GM18526 (cell line): ENCODE data around the gene GCLM.

Experiments used
- POLR2A ChIP-seq: IDR thresholded peaks from 3 replicates; pipeline ENCODE4 v1.6.1; 2011; ENCODE audit not compliant: insufficient read length; ENCODE audit errors: extremely low read depth

GCLM gene

GRCh38 chr1:93909146-93910050 is at the start of gene GCLM:
Gene GCLM (minus strand): TSS chr1:93909430. CDS start chr1:93909163, 267 bp downstream.
- peak; percentile 55 for TF ChIP-seq POLR2A

GRCh38 chr1:93958726-93959100 is 49.5 kb upstream of the GCLM start:
- no peak for TF ChIP-seq POLR2A

- TF ChIP-seq POLR2A: no peak
Measured at GRCh38 chr1:93958032-93958725, 48.9 kb upstream of the GCLM start.

GRCh38 chr1:93955765-93956164 is 46.5 kb upstream of the GCLM start:
- TF ChIP-seq POLR2A: no peak

GRCh38 chr1:93938461-93939145 is 29.4 kb upstream of the GCLM start:
- no peak for TF ChIP-seq POLR2A

GRCh38 chr1:93937997-93938396 is 28.8 kb upstream of the GCLM start:
- TF ChIP-seq POLR2A: no peak

GRCh38 chr1:93925206-93925605 is 16.0 kb upstream of the GCLM start:
- no peak for TF ChIP-seq POLR2A

- TF ChIP-seq POLR2A: no peak
Measured at GRCh38 chr1:93919780-93920179, 10.6 kb upstream of the GCLM start.

- TF ChIP-seq POLR2A: no peak
Measured at GRCh38 chr1:93917302-93917701, 8.1 kb upstream of the GCLM start.

- no peak for TF ChIP-seq POLR2A
Measured at GRCh38 chr1:93910305-93910704, 1.1 kb upstream of the GCLM start.

GRCh38 chr1:93908394-93909145 is 660 bp downstream of the GCLM start:
- no peak for TF ChIP-seq POLR2A

GRCh38 chr1:93907718-93908117 is 1.5 kb downstream of the GCLM start:
- no peak for TF ChIP-seq POLR2A

- no peak for TF ChIP-seq POLR2A
Measured at GRCh38 chr1:93906480-93906879, 2.8 kb downstream of the GCLM start.

- TF ChIP-seq POLR2A: no peak
Measured at GRCh38 chr1:93905734-93906133, 3.5 kb downstream of the GCLM start.

GRCh38 chr1:93905051-93905450 is 4.2 kb downstream of the GCLM start:
- no peak for TF ChIP-seq POLR2A
